ENCODE measurements around the gene DEDD2.

DEDD2 gene

DNA sequence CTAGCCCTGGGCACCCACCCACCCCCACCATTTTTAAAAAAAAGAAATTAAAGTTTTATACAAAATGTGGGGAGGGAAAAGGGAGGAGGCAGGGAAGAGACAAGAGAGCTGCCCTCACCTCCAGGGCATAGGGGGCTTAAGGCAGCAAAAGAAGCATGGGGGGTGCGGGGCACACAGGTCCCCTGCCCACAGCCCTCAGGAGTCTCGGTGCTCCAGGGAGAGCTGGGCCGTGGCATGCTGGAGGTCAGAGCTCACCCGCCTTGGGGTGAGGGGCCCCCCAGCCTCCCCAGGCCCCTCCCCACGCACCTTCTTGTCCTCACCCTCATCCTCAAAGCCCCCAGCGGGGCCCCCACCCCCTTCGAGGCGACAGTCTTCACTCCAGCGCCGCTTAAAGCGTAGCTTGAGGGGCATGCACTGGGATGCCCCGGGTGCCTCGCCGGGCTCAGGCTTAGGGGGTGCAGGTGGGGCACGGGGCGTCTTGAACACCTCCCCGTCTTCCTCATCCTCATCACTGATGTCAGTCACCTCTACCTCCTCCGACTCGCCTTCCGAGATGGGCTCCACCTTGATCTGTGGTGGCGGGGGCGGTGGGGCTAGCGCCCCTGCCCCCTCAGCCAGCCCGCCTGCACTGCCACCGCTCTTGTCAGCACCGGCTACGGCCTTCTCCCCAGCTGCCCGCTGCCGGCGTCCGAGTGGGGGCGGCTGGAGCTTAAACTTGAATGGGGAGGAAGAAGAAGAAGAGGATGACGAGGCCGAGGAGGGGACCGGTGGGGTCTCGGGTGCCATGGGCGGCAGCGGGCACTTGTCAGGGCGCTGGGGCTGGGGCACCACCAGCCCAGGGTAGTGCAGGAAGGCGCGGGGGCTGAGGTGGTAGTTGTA lies 31.0 kb upstream of the DEDD2 start:
- DNase-seq (ENCODE audit: low spot score): no peak

- no peak for DNase-seq (ENCODE audit: low spot score)
Measured at GRCh38 chr19:42247640-42248199, 30.2 kb upstream of the DEDD2 start.

- no peak for DNase-seq (ENCODE audit: low spot score)
Measured at GRCh38 chr19:42246922-42247639, 29.6 kb upstream of the DEDD2 start.

DNA sequence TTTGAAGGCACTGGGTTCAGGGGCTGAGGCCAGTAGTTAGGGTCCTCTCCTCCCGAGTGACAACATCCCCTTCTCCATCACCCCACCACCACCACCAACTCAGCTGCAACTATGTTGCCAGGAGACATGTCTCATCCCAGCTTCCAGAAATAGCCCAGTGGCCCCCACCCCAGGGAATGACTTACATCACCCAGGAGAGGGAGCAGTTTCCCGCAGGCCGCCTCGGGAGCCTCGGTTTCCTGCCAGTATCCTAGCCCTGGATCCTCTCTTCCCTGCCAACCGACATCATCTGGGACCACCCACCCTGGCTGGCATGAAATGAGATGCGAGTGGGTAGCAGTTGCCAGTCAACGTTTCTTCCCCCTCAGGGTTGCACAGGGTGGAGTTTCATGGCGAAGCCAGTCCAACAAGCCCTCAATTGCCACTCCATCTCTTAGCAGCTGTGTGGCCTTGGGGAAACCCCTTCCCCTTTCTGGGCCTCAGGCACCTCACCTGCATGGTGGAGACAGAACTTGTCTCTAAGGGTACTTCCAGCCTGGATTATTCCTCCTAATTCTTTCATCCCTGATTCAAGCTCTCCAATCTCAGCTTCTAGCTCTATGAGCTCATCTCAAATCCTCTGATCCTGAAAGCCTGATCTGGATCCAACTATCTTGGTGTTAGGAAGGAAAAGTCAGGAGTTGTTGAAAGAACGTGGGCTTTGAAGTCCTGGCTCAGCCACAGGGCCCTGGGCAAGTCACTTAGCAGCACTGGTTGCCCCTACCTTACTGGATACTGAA lies 28.9 kb upstream of the DEDD2 start:
- DNase-seq (ENCODE audit: low spot score): peak; percentile 69

DNA sequence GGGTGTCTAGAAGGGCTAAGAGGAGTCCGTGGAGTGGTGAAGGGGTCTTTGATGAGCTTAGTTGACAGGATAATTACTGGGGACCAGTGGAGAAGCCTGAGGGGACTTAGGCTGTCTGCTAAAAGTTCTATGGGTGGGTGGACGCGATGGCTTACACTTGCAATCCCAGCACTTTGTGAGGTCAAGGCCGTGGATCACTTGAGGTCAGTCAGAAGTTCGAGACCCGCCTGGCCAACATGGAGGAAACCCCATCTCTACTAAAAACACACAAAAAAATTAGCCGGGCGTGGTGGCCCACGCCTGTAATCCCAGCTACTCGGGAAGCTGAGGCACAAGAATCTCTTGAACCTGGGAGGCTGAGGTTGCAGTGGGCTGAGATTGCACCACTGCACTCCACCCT lies 27.8 kb upstream of the DEDD2 start:
- DNase-seq (ENCODE audit: low spot score): no peak

- DNase-seq (ENCODE audit: low spot score): peak; percentile 96
Measured at GRCh38 chr19:42244347-42245220, 27.1 kb upstream of the DEDD2 start.

GRCh38 chr19:42242512-42243409 lies 25.3 kb upstream of the DEDD2 start, which contains the start of gene GSK3A:
TSS of gene GSK3A (minus strand) at chr19:42242602. CDS start at chr19:42242465, 137 bp downstream.
- DNase-seq (ENCODE audit: low spot score): peak; percentile 99

- DNase-seq (ENCODE audit: low spot score): no peak
Measured at GRCh38 chr19:42242069-42242511, 24.6 kb upstream of the DEDD2 start.

DNA sequence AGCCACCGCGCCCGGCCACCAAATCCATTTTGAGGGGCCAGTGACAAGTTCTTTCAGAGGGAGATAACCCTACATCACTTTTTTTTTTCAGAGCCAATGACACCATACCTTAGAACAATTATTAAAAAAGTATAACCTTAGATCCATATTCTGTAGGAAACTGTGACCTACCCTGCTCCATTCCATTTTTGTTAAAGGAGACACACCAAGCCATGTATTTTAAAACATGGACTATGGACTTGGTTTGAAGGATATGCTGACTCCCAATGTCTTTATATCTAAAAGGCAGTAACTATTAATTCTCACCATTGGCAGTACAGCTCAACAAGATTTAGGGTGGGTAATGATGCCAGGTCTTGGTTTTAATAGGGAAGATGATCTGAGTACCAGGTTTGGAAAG lies 23.8 kb upstream of the DEDD2 start:
- DNase-seq (ENCODE audit: low spot score): no peak

GRCh38 chr19:42239544-42240220 lies 22.2 kb upstream of the DEDD2 start:
- DNase-seq (ENCODE audit: low spot score): no peak

GRCh38 chr19:42235181-42235580 lies 17.7 kb upstream of the DEDD2 start:
- DNase-seq (ENCODE audit: low spot score): no peak

DNA sequence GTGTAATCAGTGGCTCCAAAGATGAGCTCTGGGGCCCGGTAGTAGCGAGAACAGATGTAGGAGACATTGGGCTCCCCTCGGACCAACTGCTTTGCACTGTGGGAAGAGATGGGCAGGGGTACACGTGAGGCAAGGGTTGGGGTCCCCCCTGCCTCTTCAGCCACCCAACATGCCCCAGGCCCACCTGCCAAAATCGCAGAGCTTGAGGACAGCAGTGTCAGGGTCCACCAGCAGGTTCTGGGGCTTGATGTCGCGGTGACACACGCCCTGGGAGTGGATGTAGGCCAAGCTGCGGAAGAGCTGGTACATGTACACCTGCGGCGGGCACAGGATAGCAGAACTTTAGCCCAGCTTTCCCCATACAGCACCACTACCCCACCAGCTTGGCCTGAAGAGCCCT lies 16.9 kb upstream of the DEDD2 start:
- no peak for DNase-seq (ENCODE audit: low spot score)

GRCh38 chr19:42233678-42234292 lies 16.3 kb upstream of the DEDD2 start:
- DNase-seq (ENCODE audit: low spot score): no peak

DNA sequence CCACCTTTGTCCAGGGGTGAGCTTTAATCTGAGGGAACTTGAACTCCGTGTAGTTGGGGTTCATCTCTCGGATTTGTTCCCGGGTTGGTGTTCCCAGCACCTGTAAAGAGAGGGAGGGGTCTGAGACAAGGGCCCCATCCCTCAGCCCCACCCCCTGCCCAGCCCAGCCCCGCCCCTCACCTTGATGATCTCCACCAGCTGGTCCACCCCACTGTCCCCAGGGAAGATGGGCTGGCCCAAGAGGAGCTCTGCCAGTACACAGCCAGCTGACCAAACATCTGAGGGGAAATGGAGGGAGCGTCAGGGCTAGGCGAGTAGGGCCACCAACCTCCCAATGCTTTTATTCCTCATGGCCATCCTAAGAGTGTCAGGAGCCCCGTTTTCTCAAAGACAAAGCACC lies 15.6 kb upstream of the DEDD2 start:
- DNase-seq (ENCODE audit: low spot score): no peak

GRCh38 chr19:42232435-42232834 lies 15.0 kb upstream of the DEDD2 start:
- no peak for DNase-seq (ENCODE audit: low spot score)

- no peak for DNase-seq (ENCODE audit: low spot score)
Measured at GRCh38 chr19:42230571-42230970, 13.1 kb upstream of the DEDD2 start.

DNA sequence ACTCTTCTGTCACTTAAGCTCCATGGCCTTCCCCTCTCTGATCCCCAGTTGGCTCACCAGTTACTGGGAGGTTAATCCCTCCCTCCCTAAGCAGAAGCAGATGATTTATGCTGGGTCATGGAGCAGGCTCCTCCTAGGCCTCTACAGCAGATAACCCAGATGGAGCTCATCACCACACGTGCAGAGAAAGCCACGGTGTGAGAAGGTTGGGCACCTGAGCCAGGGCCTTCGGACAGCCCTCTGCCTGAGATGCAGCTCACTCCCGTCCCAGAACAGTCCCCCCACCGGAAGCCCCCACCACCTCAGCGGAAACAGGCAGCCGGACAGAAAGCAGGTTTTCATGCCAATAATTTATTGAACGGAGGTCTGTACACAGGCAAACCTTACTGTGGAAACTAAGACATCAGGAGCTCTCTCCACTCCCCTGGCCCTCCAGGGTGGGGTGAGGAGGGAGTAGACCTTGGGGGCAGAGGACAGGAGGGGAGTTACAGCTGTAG lies 12.4 kb upstream of the DEDD2 start:
- peak; percentile 42 for DNase-seq (ENCODE audit: low spot score)

DNA sequence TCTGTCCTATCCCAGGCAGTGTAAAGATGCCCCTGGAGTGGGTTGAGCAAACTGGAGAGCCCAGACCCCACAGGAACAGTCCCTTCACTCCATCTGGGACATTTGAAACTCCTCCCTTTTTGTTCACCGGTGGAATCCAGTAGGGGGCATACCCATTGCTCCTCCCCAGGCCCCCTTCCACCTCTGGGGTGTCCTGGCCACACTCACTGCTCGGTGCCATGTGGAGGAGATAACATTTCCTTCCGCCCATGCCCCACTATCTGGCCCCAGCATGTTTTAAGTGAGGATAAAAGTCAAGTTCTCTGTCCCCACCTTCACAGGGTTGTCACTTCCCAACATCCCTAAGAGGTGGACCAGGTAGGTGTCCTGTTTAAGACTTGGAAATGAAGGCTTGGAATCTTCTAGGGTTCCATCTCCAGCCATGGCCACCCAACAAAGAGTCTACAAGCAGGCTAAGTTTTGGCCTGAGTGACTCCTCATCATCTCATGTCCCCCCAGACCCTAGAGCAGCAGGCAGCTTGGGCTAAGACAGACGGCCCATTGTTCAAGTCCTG lies 11.9 kb upstream of the DEDD2 start:
- DNase-seq (ENCODE audit: low spot score): no peak

Measured in RKO (cell line).